ENCODE data around the gene HDAC10.

The HDAC10 gene

GRCh38 chr22:50249341-50250248, 1.5 kb downstream of the HDAC10 start:
- no peak overlapping the region for H3K14ac ChIP-seq (ENCODE audit: low read length)
- H3K18ac ChIP-seq (ENCODE audit: low read length): no peak overlapping the region
- H2AFZ ChIP-seq (ENCODE audit: insufficient read depth, low read length, poor library complexity): no peak overlapping the region
- H2BK120ac ChIP-seq (ENCODE audit: insufficient read depth, low read length, poor library complexity): no peak overlapping the region
- H3K4ac ChIP-seq (ENCODE audit: low read depth, low read length): no peak overlapping the region
- H2AK5ac ChIP-seq (ENCODE audit: low read length): no peak overlapping the region
- peaks cover 26 to 29% of the 10 kb centered on the region in 2 experiments for H3K36me3 ChIP-seq (ENCODE audit: control insufficient read depth in 1 of 2, insufficient read depth in 2 of 2, low read length in 2 of 2)
- no peak overlapping the region for H3K4me3 ChIP-seq (ENCODE audit: low read depth, low read length)
- H3K4me2 ChIP-seq (ENCODE audit: low read length): no peak overlapping the region
- peaks cover 3% of the 10 kb centered on the region for H3K9me3 ChIP-seq (ENCODE audit: insufficient read depth, low read depth, low read length)
- no peak overlapping the region for H2BK5ac ChIP-seq (ENCODE audit: low read depth, low read length, poor library complexity)
- peaks cover 8% of the 10 kb centered on the region for H3K79me2 ChIP-seq (ENCODE audit: control insufficient read depth, insufficient read depth, low read length, poor library complexity)
- H4K12ac ChIP-seq (ENCODE audit: low read depth, low read length): no peak overlapping the region
- H2BK12ac ChIP-seq (ENCODE audit: low read length): no peak overlapping the region
- no peaks in the 10 kb centered on the region for H3K27me3 ChIP-seq (ENCODE audit: insufficient read depth, low read length)
- no CpG with 5 or more reads among the region's 32 CpGs for WGBS (ENCODE audit: extremely low coverage, insufficient coverage, insufficient read length)
- DNase-seq: no peak
- H3K4me1 ChIP-seq (ENCODE audit: control insufficient read depth in 1 of 2, insufficient read depth in 2 of 2, low read length in 2 of 2): peaks cover 12 to 20% of the 10 kb centered on the region in 2 experiments
- peaks cover 12% of the 10 kb centered on the region for H3K79me1 ChIP-seq (ENCODE audit: low read length)
- H4K91ac ChIP-seq (ENCODE audit: low read depth, low read length): no peak overlapping the region
- H3K23ac ChIP-seq (ENCODE audit: low read length): no peak overlapping the region
- no peak overlapping the region for H3K9ac ChIP-seq (ENCODE audit: low read length)
- no peak overlapping the region for H4K8ac ChIP-seq (ENCODE audit: low read depth, low read length)
- no peak overlapping the region for H3K27ac ChIP-seq (ENCODE audit: low read depth, low read length)

GRCh38 chr22:50248196-50249081, 2.6 kb downstream of the HDAC10 start:
- Histone ChIP-seq H3K4ac (ENCODE audit: low read depth, low read length) (no peak overlapping the region), H3K79me2 (ENCODE audit: control insufficient read depth, insufficient read depth, low read length, poor library complexity) (peaks cover 16% of the 10 kb centered on the region), H3K14ac (ENCODE audit: low read length) (no peak overlapping the region), H3K9me3 (ENCODE audit: insufficient read depth, low read depth, low read length) (peaks cover 3% of the 10 kb centered on the region), H2BK5ac (ENCODE audit: low read depth, low read length, poor library complexity) (no peak overlapping the region), H3K18ac (ENCODE audit: low read length) (no peak overlapping the region), H4K12ac (ENCODE audit: low read depth, low read length) (no peak overlapping the region), H3K4me3 (ENCODE audit: low read depth, low read length) (no peak overlapping the region), H2BK12ac (ENCODE audit: low read length) (no peak overlapping the region), H3K23ac (ENCODE audit: low read length) (no peak overlapping the region), H4K8ac (ENCODE audit: low read depth, low read length) (no peak overlapping the region), H3K36me3 (ENCODE audit: control insufficient read depth in 1 of 2, insufficient read depth in 2 of 2, low read length in 2 of 2) (peaks cover 26 to 29% of the 10 kb centered on the region in 2 experiments), H3K27ac (ENCODE audit: low read depth, low read length) (no peak overlapping the region), H3K79me1 (ENCODE audit: low read length) (peaks cover 14% of the 10 kb centered on the region), H3K4me2 (ENCODE audit: low read length) (no peak overlapping the region), H2AFZ (ENCODE audit: insufficient read depth, low read length, poor library complexity) (no peak overlapping the region), H3K4me1 (ENCODE audit: control insufficient read depth in 1 of 2, insufficient read depth in 2 of 2, low read length in 2 of 2) (peaks cover 18 to 27% of the 10 kb centered on the region in 2 experiments), H3K9ac (ENCODE audit: low read length) (no peak overlapping the region), H2BK120ac (ENCODE audit: insufficient read depth, low read length, poor library complexity) (no peak overlapping the region), H3K27me3 (ENCODE audit: insufficient read depth, low read length) (no peaks in the 10 kb centered on the region), H2AK5ac (ENCODE audit: low read length) (no peak overlapping the region), H4K91ac (ENCODE audit: low read depth, low read length) (no peak overlapping the region)
- DNase-seq: no peak
- WGBS (ENCODE audit: extremely low coverage, insufficient coverage, insufficient read length): no CpG with 5 or more reads among the region's 29 CpGs

GRCh38 chr22:50247748-50248147, 3.3 kb downstream of the HDAC10 start:
- no peak overlapping the region for H3K4me2 ChIP-seq (ENCODE audit: low read length)
- H3K4me1 ChIP-seq (ENCODE audit: control insufficient read depth in 1 of 2, insufficient read depth in 2 of 2, low read length in 2 of 2): peaks cover 18 to 28% of the 10 kb centered on the region in 2 experiments
- no peaks in the 10 kb centered on the region for H3K27me3 ChIP-seq (ENCODE audit: insufficient read depth, low read length)
- H2BK120ac ChIP-seq (ENCODE audit: insufficient read depth, low read length, poor library complexity): no peak overlapping the region
- no peak overlapping the region for H2AFZ ChIP-seq (ENCODE audit: insufficient read depth, low read length, poor library complexity)
- H3K27ac ChIP-seq (ENCODE audit: low read depth, low read length): no peak overlapping the region
- peaks cover 14% of the 10 kb centered on the region for H3K79me1 ChIP-seq (ENCODE audit: low read length)
- H3K4me3 ChIP-seq (ENCODE audit: low read depth, low read length): peak overlapping the region; percentile 5
- H2BK12ac ChIP-seq (ENCODE audit: low read length): no peak overlapping the region
- DNase-seq: peak; percentile 34 to 58
- no peak overlapping the region for H3K23ac ChIP-seq (ENCODE audit: low read length)
- no peak overlapping the region for H3K9ac ChIP-seq (ENCODE audit: low read length)
- H3K14ac ChIP-seq (ENCODE audit: low read length): no peak overlapping the region
- H4K12ac ChIP-seq (ENCODE audit: low read depth, low read length): no peak overlapping the region
- no peak overlapping the region for H3K4ac ChIP-seq (ENCODE audit: low read depth, low read length)
- no peak overlapping the region for H4K91ac ChIP-seq (ENCODE audit: low read depth, low read length)
- H3K79me2 ChIP-seq (ENCODE audit: control insufficient read depth, insufficient read depth, low read length, poor library complexity): peaks cover 16% of the 10 kb centered on the region
- H3K9me3 ChIP-seq (ENCODE audit: insufficient read depth, low read depth, low read length): peaks cover 3% of the 10 kb centered on the region
- H3K18ac ChIP-seq (ENCODE audit: low read length): no peak overlapping the region
- peaks cover 26 to 29% of the 10 kb centered on the region in 2 experiments for H3K36me3 ChIP-seq (ENCODE audit: control insufficient read depth in 1 of 2, insufficient read depth in 2 of 2, low read length in 2 of 2)
- WGBS (ENCODE audit: extremely low coverage, insufficient coverage, insufficient read length): no CpG with 5 or more reads among the region's 16 CpGs
- no peak overlapping the region for H4K8ac ChIP-seq (ENCODE audit: low read depth, low read length)
- H2AK5ac ChIP-seq (ENCODE audit: low read length): no peak overlapping the region
- no peak overlapping the region for H2BK5ac ChIP-seq (ENCODE audit: low read depth, low read length, poor library complexity)
